Stomach (tissue), 4 donors: ENCODE data around the gene CLCN1.

Experiments used
- EP300 ChIP-seq: sonication (generic); formaldehyde crosslinking; IDR thresholded peaks from one replicate; pipeline ENCODE4 v1.6.1; 2017; ENCODE audit warnings: antibody characterized with exemption
- POLR2A ChIP-seq, 4 donors: fragments of 450-650 bp; IDR thresholded peaks; one replicate each; pipeline ENCODE4 v1.6.1; 2016; ENCODE audit warnings: antibody characterized with exemption in 4 of 4, control low read depth in 2 of 4, mild to moderate bottlenecking in 1 of 4, moderate library complexity in 1 of 4
- POLR2AphosphoS5 ChIP-seq, 3 donors: sonication (generic); formaldehyde crosslinking; IDR thresholded peaks; one replicate each; pipeline ENCODE4 v1.6.1; 2016; ENCODE audit warnings: antibody characterized with exemption in 3 of 3
- TF ChIP-seq, protein P1 (sequence below), 7 experiments: fragments of 450-650 bp in 4 of 7; fragments of 200-600 bp in 3 of 7; sonication (generic) in 3 of 7; IDR thresholded peaks; one replicate each; pipeline ENCODE4 v1.5.1; 2016 to 2019; ENCODE audit warnings: antibody characterized with exemption in 7 of 7, control low read depth in 2 of 7, mild to moderate bottlenecking in 1 of 7

GRCh38 chr7:143281529-143281928 is 34.4 kb upstream of the CLCN1 start:
- TF ChIP-seq EP300 (no peak), POLR2A (IDR thresholded peaks at IDR 0.05) (no peak), POLR2AphosphoS5 (IDR thresholded peaks at IDR 0.05) (no peak)
- TF ChIP-seq, protein P1, sequence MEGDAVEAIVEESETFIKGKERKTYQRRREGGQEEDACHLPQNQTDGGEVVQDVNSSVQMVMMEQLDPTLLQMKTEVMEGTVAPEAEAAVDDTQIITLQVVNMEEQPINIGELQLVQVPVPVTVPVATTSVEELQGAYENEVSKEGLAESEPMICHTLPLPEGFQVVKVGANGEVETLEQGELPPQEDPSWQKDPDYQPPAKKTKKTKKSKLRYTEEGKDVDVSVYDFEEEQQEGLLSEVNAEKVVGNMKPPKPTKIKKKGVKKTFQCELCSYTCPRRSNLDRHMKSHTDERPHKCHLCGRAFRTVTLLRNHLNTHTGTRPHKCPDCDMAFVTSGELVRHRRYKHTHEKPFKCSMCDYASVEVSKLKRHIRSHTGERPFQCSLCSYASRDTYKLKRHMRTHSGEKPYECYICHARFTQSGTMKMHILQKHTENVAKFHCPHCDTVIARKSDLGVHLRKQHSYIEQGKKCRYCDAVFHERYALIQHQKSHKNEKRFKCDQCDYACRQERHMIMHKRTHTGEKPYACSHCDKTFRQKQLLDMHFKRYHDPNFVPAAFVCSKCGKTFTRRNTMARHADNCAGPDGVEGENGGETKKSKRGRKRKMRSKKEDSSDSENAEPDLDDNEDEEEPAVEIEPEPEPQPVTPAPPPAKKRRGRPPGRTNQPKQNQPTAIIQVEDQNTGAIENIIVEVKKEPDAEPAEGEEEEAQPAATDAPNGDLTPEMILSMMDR (IDR thresholded peaks at IDR 0.05) = no peak
